ENCODE results near the gene DRD2.

The DRD2 gene

DNA sequence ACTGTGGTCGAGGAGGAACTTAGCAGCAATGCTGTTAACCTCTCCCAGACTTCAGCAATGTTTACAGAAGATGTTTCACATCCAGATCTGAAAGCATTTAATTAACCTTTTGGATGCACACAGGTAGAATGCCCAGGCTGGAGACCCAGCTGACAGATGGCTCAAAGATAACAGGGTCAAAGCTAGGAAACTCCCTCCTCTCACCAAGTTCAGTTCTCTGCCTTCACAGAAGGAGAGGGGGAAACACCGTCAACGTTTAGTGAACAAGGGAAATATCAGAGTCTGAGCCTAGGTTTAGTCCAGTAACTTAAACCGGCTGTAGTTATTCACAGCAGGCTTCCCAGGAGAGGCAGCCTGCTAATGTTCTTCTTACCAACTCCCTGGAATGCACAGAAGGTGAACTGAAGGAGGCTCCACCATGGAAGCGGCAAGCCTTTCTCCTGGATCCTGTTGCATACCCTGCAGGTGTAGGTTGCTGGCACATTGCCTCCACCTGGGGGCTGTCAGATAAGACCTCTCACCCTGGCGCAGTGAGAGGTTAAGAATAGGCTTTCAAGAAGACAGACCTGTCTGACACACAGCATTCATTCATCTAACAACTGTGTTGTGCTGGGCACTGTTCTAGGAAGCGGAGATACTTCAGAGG, 111.1 kb downstream of the DRD2 start:
- no peak for DNase-seq

DNA sequence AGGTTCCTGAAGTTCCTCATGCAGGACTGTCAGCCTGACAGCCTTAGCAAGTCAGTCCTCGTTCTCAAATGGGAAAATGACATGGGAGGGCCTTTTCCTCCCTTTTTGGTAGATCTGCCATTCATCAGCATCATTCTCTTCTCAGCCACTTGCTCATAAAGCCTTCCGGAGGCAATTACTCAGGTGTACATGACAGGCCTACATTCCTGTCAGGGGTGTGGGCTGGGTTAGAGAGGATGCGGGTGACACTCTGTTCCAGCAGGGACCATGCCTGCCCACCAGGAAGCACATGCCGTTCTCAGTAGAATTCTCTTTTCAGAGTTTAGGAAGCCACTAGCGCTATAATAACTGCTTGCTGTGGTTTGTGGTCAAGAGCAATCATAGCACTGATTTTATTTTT, 111.8 kb downstream of the DRD2 start:
- no peak for DNase-seq

Data from NCI-H526 (cell line).